DOHH2 (cell line): ENCODE results near the gene CYB5A.

ENCODE experiments used
- CTCF ChIP-seq: fragments of 200-600 bp; sonication (generic); IDR thresholded peaks from one replicate; pipeline ENCODE4 v1.5.1; 2014; ENCODE audit warnings: antibody characterized with exemption, mild to moderate bottlenecking, low read depth, low read length; ENCODE audit not compliant: poor library complexity, severe bottlenecking
- EZH2phosphoT487 ChIP-seq: fragments of 200-600 bp; sonication (generic); IDR thresholded peaks from 2 replicates; pipeline ENCODE4 v1.6.1; 2017; ENCODE audit warnings: borderline replicate concordance, mild to moderate bottlenecking, antibody characterized with exemption, low read length, moderate library complexity, mixed read lengths

DNA sequence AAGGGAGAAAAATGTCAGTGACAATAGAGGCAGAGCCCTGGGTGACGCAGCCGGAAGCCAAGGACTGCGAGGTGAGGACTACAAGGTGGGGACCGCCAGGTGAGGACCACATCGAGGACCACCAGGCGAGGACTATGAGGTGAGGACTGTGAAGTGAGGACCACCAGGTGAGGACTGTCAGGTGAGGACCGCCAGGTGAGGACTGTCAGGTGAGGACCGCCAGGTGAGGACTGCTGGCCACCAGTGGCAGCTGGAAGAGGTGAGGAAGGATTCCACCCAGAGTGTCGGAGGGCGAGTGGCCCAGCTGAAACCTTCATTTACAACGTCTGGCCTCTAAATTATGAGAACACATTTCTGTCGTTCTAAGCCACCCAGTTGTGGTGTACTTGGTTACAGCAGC, 41.6 kb downstream of the CYB5A start:
- no peak for TF ChIP-seq CTCF
- no peak for TF ChIP-seq EZH2phosphoT487
